OCI-LY3 (cell line): ENCODE data around the gene LIN54.
"Not testable (repeated sequence)": the region's sequence is repeated elsewhere in the genome, so short reads cannot be mapped to it uniquely, and the experiment has no call there.

Source experiments
- H2AFZ ChIP-seq: fragments of 200-600, 300-600 bp; shearing (Covaris generic); 2 replicates; pipeline ENCODE4 v1.6.0; 2014; ENCODE audit warnings: antibody characterized with exemption, low read depth, low read length
- H3K27ac ChIP-seq: fragments of 200-600, 300-600 bp; sonication (generic); 2 replicates; pipeline ENCODE4 v1.5.1; 2014; ENCODE audit warnings: mild to moderate bottlenecking, low read length, moderate library complexity, mixed read lengths
- H3K27me3 ChIP-seq: fragments of 200-600, 300-600 bp; sonication (generic); 2 replicates; pipeline ENCODE4 v1.6.1; 2014; ENCODE audit warnings: low read depth, low read length, mixed read lengths
- H3K36me3 ChIP-seq: fragments of 200-600, 300-600 bp; sonication (generic); replicated peaks from 2 replicates; pipeline ENCODE3; 2014; ENCODE audit warnings: low read depth, low read length, mixed read lengths
- H3K4me1 ChIP-seq: fragments of 300-600, 200-600 bp; sonication (generic); 2 replicates; pipeline ENCODE4 v1.6.1; 2014; ENCODE audit warnings: low read length, mixed read lengths
- H3K4me2 ChIP-seq: fragments of 200-600, 300-600 bp; sonication (generic); 2 replicates; pipeline ENCODE4 v1.6.1; 2014; ENCODE audit warnings: low read length, mixed read lengths
- H3K4me3 ChIP-seq: fragments of 300-600, 200-600 bp; sonication (generic); 2 replicates; pipeline ENCODE4 v1.5.1; 2014; ENCODE audit warnings: antibody characterized with exemption, mild to moderate bottlenecking, low read length, moderate library complexity
- H3K79me2 ChIP-seq: fragments of 300-600, 200-600 bp; shearing (Covaris generic); 2 replicates; pipeline ENCODE4 v1.6.1; 2014; ENCODE audit warnings: mild to moderate bottlenecking, low read length, mixed read lengths
- H3K9ac ChIP-seq: fragments of 300-600, 200-600 bp; shearing (Covaris generic); 2 replicates; pipeline ENCODE4 v1.6.0; 2014; ENCODE audit warnings: mild to moderate bottlenecking, low read length, moderate library complexity
- H3K9me3 ChIP-seq: fragments of 200-600, 300-600 bp; shearing (Covaris generic); 2 replicates; pipeline ENCODE4 v1.6.1; 2014; ENCODE audit warnings: low read length, mixed read lengths; ENCODE audit not compliant: insufficient read depth
- H4K20me1 ChIP-seq: fragments of 200-600, 300-600 bp; sonication (generic); 2 replicates; pipeline ENCODE4 v1.6.1; 2016; ENCODE audit warnings: low read length, mixed read lengths; ENCODE audit not compliant: insufficient read depth
- EZH2phosphoT487 ChIP-seq: fragments of 200-600 bp; shearing (Covaris generic); IDR thresholded peaks from 2 replicates; pipeline ENCODE4 v1.6.1; 2018; ENCODE audit warnings: antibody characterized with exemption, mixed run types, low read depth
- TF ChIP-seq, protein P1 (sequence below): fragments of 200-600, 300-600 bp; sonication (generic); IDR thresholded peaks from 2 replicates; pipeline ENCODE4 v1.5.1; 2014; ENCODE audit warnings: antibody characterized with exemption, low read length, low read depth

LIN54 gene

DNA sequence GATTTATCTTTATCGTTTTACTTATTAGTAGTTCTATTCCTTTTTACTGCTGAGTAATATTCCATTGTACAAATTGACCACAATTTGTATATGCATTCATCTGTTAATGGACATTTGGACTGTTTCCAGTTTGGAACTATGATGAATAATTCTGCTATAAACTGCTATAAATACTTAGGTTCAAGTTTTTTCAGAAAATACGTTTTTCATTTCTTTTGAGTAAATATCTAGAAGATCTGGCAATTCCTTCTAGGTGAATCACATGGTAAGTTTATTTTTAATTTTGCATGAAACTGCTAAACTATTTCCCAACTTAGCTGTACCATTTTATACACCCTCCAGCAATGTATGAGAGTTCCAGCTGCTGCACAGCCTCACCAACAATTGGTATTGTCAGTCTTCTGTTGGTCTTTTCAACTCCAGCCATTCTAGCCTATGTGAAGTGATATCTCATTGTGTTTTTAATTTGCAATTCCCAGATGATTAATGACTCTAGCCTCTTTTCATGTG lies 22.2 kb downstream of the LIN54 start:
- Histone ChIP-seq H3K4me2 (no peak overlapping the region), H3K9me3 (no peaks in the 10 kb centered on the region), H4K20me1 (0 out of 2 replicates have a peak, but pooled peaks cover 7% of the 10 kb centered on the region), H3K27ac (no peak overlapping the region), H3K4me1 (peaks cover 7% of the 10 kb centered on the region; the same call in 1 of the 2 replicates), H3K9ac (no peak overlapping the region), H3K79me2 (peaks cover 42% of the 10 kb centered on the region), H3K4me3 (no peak overlapping the region), H3K27me3 (no peaks in the 10 kb centered on the region), H2AFZ (no peak overlapping the region), H3K36me3 (peaks cover 11% of the 10 kb centered on the region)
- no peak for TF ChIP-seq EZH2phosphoT487
- TF ChIP-seq, protein P1, sequence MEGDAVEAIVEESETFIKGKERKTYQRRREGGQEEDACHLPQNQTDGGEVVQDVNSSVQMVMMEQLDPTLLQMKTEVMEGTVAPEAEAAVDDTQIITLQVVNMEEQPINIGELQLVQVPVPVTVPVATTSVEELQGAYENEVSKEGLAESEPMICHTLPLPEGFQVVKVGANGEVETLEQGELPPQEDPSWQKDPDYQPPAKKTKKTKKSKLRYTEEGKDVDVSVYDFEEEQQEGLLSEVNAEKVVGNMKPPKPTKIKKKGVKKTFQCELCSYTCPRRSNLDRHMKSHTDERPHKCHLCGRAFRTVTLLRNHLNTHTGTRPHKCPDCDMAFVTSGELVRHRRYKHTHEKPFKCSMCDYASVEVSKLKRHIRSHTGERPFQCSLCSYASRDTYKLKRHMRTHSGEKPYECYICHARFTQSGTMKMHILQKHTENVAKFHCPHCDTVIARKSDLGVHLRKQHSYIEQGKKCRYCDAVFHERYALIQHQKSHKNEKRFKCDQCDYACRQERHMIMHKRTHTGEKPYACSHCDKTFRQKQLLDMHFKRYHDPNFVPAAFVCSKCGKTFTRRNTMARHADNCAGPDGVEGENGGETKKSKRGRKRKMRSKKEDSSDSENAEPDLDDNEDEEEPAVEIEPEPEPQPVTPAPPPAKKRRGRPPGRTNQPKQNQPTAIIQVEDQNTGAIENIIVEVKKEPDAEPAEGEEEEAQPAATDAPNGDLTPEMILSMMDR, result no peak

DNA sequence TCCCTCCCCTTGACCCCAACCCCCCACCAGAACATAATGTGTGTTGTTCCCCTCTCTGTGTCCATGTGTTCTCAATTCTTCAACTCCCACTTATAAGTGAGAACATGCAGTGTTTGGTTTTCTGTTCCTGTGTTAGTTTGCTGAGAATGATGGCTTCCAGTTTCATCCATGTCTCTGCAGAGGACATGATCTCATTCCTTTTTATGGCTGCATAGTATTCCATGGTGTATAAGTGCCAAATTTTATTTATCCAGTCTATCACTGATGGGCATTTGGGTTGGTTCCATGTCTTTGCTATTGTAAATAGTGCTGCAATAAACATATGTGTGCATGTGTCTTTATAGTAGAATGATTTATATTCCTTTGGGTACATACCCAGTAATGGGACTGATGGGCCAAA lies 23.1 kb downstream of the LIN54 start:
- not testable (repeated sequence) for H3K9ac ChIP-seq, H2AFZ ChIP-seq, H3K27ac ChIP-seq, H4K20me1 ChIP-seq, H3K4me2 ChIP-seq, H3K9me3 ChIP-seq, H3K4me1 ChIP-seq, H3K4me3 ChIP-seq, H3K27me3 ChIP-seq
- Histone ChIP-seq H3K79me2 (peaks cover 41% of the 10 kb centered on the region), H3K36me3 (peaks cover 11% of the 10 kb centered on the region)

DNA sequence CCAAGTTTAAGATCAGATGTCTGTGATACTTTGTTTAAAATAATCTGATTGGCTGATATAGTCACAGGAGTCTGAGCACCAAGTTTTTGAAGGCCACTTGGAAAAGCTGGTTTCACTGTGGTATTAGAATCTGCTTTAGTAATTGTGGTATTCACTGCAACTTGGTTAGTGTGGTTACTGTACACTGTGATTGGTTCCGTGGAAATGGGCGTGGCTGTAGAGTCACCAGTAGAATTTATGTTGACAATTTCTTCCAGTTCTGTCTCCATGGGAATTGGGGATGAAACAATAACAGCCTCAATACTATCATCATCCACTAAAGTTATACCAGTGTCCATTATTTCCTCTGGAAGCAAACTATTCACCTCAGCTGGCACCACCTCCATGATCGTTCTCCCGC lies 26.2 kb downstream of the LIN54 start:
- Histone ChIP-seq H4K20me1 (0 out of 2 replicates have a peak, but pooled peaks cover 5% of the 10 kb centered on the region), H3K4me1 (peaks cover under 1% of the 10 kb centered on the region; the same call in 1 of the 2 replicates), H3K9ac (no peak overlapping the region), H3K79me2 (peaks cover 23% of the 10 kb centered on the region), H3K36me3 (peaks cover 11% of the 10 kb centered on the region), H3K9me3 (no peaks in the 10 kb centered on the region), H3K4me3 (no peak overlapping the region), H2AFZ (no peak overlapping the region), H3K27ac (no peak overlapping the region), H3K27me3 (no peaks in the 10 kb centered on the region), H3K4me2 (no peak overlapping the region)
- no peak for TF ChIP-seq EZH2phosphoT487
- TF ChIP-seq, protein P1, result no peak

DNA sequence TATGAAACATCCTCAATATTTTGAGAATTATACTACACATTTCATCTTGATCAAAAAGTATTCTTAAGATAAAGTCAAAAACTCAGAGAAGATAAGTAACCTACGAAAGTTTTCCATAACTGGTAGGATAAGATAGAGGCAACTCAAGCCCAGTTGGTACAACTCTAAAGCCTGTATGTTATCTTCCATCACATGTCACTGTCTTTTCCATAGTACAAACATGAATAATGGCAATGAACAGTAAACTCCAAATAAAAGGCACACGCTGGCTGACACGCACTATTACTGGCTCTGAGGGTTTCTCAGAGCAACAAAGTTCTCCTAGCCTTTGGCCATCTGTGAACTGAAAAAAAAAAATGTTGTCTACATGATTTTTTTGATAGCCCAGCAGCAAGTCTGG lies 27.2 kb downstream of the LIN54 start:
- TF ChIP-seq EZH2phosphoT487, result no peak
- TF ChIP-seq, protein P1, result no peak
- H3K9ac ChIP-seq, result no peak overlapping the region
- H3K36me3 ChIP-seq, result peaks cover 9% of the 10 kb centered on the region
- H3K27ac ChIP-seq, result no peak overlapping the region
- H4K20me1 ChIP-seq, result no peaks in the 10 kb centered on the region
- no peaks in the 10 kb centered on the region for H3K9me3 ChIP-seq
- no peak overlapping the region for H2AFZ ChIP-seq
- H3K4me1 ChIP-seq, result no peaks in the 10 kb centered on the region
- peaks cover 15% of the 10 kb centered on the region for H3K79me2 ChIP-seq
- H3K27me3 ChIP-seq, result no peaks in the 10 kb centered on the region
- no peak overlapping the region for H3K4me2 ChIP-seq
- no peak overlapping the region for H3K4me3 ChIP-seq
